GM19099 (cell line): ENCODE data around the gene ELL.
A peak's percentile ranks its signal among the peaks of the same experiment; 100 is the strongest.

Experiments used
- POLR2A ChIP-seq: IDR thresholded peaks from 3 replicates; pipeline ENCODE4 v1.6.1; 2011; ENCODE audit warnings: low read depth; ENCODE audit not compliant: insufficient read length; ENCODE audit errors: extremely low read depth

The ELL gene

DNA sequence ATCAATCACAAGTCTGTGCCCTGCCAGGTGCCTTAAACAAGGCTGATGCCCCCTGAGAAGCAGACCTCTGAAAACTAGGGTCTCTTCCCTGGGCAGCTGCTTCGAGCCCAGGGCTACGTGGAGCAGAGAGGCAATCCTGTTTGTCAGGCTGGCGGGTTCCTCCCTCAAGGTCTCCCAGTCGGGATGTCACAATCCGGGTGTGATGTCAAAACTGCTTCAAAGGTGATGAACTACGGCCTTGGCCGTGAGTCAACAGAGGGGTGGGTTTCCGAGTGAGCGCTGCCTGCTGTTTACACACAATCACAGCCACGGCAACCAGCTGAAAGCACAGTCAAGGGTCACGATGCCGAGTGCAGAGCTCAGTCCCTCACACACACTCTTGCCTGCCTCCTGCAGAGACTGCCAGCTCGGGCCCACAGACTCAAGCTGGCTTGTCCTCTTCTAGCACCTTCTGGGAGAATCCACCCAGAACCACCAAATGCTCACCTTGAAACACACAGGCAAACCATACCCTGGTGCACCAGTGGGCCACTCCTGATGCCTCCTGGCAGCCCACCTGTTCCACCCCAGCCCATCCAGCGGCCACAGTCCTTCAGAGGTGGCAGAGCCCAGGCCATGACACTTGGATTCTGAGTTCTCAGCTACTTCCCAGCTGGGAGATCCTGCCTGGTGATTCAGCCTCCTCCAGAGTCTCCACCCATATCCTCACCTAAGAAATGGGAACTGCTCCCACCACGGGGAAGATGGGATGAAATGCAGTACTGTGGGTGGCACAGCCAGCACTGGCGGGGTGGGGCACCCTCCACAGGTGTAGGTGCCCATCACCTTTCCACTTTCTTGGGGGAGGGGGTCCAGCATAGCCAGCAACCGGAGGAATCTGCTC lies 6.8 kb downstream of the ELL start:
- no peak for TF ChIP-seq POLR2A

- no peak for TF ChIP-seq POLR2A
Measured at GRCh38 chr19:18513868-18514267, 8.0 kb downstream of the ELL start.

DNA sequence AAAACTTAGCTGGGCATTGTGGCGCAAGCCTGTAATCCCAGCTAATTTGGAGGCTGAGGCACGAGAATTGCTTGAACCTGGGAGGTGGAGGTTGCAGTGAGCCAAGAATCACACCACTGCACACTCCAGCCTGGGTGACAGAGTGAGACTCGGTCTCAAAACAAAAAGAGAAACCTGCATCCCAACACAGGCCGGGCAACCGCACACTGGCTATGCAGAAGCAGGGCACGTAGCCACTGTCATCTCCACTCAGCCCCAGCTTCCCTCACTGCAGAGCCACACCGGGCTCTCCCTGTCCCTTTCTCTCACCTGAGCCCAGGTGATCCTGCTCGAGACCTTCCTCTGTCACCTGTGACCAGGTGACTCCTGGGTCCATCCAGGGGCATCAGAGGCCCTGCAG lies 11.7 kb downstream of the ELL start:
- TF ChIP-seq POLR2A, result no peak

DNA sequence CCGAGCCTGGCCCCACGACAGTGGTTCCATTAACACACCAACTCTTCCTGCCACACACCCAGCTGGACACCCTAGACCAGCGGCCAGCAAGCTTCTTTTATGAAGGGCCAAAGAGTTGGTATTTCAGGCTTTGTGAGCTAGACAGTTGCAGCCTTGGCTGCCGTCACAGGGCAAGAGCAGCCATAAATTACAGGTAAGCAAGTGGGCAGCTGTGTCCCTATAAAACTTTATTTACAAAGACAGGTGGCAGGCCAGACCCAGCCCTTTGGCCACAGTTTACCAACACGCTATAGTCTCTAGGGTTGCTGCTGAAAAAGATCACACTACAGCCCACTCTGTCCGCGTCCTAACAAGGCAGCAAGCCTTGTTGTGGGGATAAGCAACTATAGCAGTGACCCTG lies 13.3 kb downstream of the ELL start:
- TF ChIP-seq POLR2A, result no peak

- TF ChIP-seq POLR2A, result no peak
Measured at GRCh38 chr19:18507727-18508440, 14.0 kb downstream of the ELL start.

- TF ChIP-seq POLR2A, result no peak
Measured at GRCh38 chr19:18507021-18507726, 14.7 kb downstream of the ELL start.

DNA sequence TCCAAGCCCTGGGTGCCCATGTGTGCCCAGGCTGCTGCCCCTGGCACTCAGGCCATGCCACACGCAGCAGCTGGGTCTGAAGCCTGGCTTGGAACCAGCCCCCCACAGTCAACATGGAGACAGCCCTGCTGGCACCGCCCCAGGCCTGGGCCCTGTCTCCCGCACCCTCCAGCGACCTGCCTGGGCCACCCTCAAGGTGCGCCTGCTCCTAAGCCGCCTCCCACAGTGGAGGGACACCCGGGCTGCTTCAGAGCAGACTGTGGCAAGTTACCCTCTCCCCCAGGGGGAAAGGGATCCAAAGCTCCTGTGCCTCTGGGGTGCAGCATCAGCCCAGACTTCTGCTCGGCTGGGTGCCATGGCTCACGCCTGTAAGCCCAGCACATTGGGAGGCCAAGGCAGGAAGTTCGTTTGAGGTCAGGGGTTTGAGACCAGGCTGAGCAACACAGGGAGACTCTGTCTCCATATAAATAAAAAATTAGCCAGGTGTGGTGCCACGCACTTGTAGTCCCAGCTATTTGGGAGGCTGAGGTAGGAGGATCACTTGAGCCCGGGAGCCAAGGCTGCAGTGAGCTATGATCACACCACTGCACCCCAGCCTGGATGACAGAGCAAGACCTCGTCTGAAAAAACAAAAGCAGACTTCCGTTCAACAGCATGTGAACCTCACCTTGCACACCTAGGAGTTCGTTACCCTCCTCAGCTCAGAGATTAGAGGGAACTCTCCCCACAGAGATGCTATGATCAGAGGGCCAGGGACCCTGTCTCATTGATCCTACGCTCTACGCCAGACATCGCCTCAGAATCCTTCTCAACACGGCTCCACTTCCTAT lies 15.6 kb downstream of the ELL start:
- no peak for TF ChIP-seq POLR2A

GRCh38 chr19:18504886-18505610 lies 16.8 kb downstream of the ELL start:
- no peak for TF ChIP-seq POLR2A

DNA sequence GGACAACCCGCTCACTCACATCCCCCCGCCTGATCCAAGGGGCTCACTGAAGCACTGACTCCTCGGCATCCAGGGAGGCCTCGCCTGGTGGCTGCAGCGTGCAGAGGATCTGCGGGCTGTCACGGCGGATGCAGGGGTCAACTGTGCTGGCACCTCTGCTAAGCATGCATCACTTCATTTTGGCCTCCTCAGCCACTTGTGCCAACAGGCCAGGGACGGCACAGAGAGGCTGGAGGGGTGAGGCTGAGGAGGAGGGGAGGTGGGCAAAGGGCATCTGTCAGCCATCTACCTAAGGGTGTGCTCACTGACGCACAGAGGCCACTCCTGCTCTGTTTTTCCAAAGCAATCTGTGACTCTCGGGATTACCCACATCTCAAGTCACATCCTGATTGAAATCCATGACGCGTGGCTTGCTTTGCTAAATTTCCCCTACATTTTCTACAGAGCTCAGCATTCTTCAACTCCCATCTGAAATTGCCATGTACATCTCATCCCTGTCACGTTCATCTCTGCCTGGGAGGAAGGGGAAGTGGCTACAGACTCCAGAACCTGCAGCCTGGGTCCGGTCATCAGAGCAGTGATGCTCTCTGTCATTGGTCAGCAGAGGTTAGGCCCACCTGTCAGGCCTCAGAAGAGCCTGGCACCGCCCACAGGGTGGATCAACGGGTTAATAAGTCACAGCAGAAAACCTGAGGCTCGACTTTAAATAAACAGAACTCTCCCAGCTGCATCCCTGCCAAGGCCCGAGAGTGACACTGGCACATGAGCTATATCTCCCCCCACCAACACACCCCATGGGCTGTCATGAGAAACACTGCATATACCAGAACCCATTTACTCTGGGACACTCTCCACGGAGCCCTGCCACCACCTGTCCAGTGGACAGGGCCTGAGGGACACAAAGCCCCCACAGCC lies 17.6 kb downstream of the ELL start:
- TF ChIP-seq POLR2A, result peak; percentile 19

GRCh38 chr19:18503337-18503970 lies 18.4 kb downstream of the ELL start:
- no peak for TF ChIP-seq POLR2A

DNA sequence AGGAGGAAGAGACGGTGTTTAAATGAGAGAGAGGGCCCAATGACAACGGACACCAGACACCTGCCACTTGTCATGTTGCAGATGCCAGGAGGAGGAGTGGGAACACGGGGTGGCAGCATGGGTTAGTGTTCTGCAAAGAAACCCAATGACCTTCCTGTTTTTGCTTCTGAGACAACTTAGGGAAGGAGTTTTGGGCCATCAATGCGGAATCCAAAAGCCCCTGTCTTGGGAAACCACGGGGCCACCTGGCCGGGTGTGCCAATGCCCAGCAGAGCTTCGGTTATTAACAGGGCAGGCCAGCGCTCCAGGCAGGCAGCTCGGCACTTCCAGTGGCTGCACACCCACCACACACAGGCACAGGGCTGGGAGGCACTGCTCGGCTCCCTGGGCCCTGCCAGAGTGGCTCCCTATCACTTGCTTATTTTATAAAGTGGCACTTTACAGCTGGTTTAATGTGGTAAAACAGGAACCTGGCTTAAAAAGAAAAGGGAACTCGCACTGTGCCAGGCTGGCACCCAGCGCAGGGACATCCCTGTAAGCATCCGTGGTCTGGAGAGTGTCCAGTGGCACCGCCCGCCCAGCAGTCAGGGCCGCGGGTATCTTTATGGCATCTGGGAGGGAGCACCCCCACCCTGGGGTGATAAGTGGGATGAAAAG lies 19.1 kb downstream of the ELL start:
- no peak for TF ChIP-seq POLR2A

GRCh38 chr19:18502246-18502637 lies 19.6 kb downstream of the ELL start:
- TF ChIP-seq POLR2A, result no peak

GRCh38 chr19:18501832-18502231 lies 20.0 kb downstream of the ELL start:
- no peak for TF ChIP-seq POLR2A

DNA sequence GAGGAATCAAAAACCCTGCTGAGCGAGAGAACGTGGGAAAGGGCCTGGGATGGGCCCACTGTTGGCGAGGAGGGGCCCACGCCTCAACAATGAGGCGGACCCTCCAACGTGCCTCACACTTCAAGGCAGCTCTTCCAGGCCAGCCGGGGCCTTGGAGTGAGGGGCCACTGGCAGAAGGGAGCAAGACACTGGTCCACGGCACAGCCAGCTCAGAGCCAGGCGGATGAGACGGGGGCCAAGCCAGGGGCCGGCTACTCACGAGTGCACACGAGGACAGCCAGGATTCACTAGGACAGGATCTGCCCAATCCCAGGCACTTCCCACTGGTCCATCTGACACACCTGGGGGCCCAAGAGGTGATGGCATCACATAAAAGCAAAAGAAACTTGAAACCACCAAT lies 20.5 kb downstream of the ELL start:
- TF ChIP-seq POLR2A, result no peak
